Fibroblast of lung (primary cell): ENCODE measurements around the gene TUT1. TPM values are rescaled to one million over a fixed set of nuclear protein-coding genes. Genes with fewer than 3 reads are reported as not detected.
"Not testable (repeated sequence)": the region's sequence is repeated elsewhere in the genome, so short reads cannot be mapped to it uniquely, and the experiment has no call there.

ENCODE experiments used
- DNase-seq, 2 donors: peaks; one replicate each; pipeline versions ENCODE4 v3.0.0 to v3.0.0-alpha.2; 2010; ENCODE audit warnings: low read depth in 2 of 2
- H2AFZ ChIP-seq: 2 replicates; pipeline ENCODE4 v1.5.1; 2012; ENCODE audit warnings: low read length, control low read depth, inconsistent platforms
- H3K27ac ChIP-seq: 2 replicates; pipeline ENCODE4 v1.5.1; 2011; ENCODE audit warnings: low read length, control low read depth; ENCODE audit not compliant: insufficient read depth
- H3K27me3 ChIP-seq: 2 replicates; pipeline ENCODE4 v1.5.1; 2011; ENCODE audit warnings: mild to moderate bottlenecking, low read length; ENCODE audit not compliant: control insufficient read depth, insufficient read depth
- H3K36me3 ChIP-seq: 2 replicates; pipeline ENCODE4 v1.5.1; 2011; ENCODE audit warnings: low read length; ENCODE audit not compliant: control insufficient read depth, insufficient read depth
- H3K4me1 ChIP-seq: 2 replicates; pipeline ENCODE4 v1.5.1; 2011; ENCODE audit warnings: low read length; ENCODE audit not compliant: control insufficient read depth, insufficient read depth; ENCODE audit errors: extremely low read depth
- H3K4me2 ChIP-seq: 2 replicates; pipeline ENCODE4 v1.5.1; 2011; ENCODE audit warnings: low read length, control low read depth; ENCODE audit not compliant: insufficient read depth; ENCODE audit errors: extremely low read depth
- H3K4me3 ChIP-seq, 4 experiments: fragments of 200-600 bp in 1 of 4; sonication (generic) in 1 of 4; replicated peaks in 1 of 4; 2 replicates each; pipeline ENCODE4 v1.5.1; 2011 to 2016; ENCODE audit warnings: low read length in 4 of 4, low read depth in 3 of 4, mild to moderate bottlenecking in 3 of 4, control low read depth in 2 of 4, inconsistent platforms in 1 of 4, mixed read lengths in 1 of 4; ENCODE audit not compliant: insufficient read depth in 1 of 4; ENCODE audit errors: control extremely low read depth in 1 of 4
- H3K79me2 ChIP-seq: 2 replicates; pipeline ENCODE4 v1.5.1; 2012; ENCODE audit warnings: mild to moderate bottlenecking, low read length, inconsistent platforms; ENCODE audit not compliant: control insufficient read depth, insufficient read depth
- H3K9ac ChIP-seq: 2 replicates; pipeline ENCODE4 v1.5.1; 2011; ENCODE audit warnings: mild to moderate bottlenecking, low read length, control low read depth; ENCODE audit not compliant: insufficient read depth
- H3K9me3 ChIP-seq: 2 replicates; pipeline ENCODE4 v1.5.1; 2012; ENCODE audit warnings: low read depth, low read length; ENCODE audit not compliant: control insufficient read depth, insufficient read depth
- H4K20me1 ChIP-seq: 2 replicates; pipeline ENCODE4 v1.5.1; 2011; ENCODE audit warnings: low read length; ENCODE audit not compliant: control insufficient read depth, insufficient read depth; ENCODE audit errors: extremely low read depth
- CTCF ChIP-seq, 2 donors: IDR thresholded peaks in 1 of 2; conservative IDR thresholded peaks in 1 of 2; 1 replicate in 1 of 2; 2 replicates in 1 of 2; pipeline ENCODE4 v1.5.1; 2011 to 2012; ENCODE audit warnings: low read length in 2 of 2, control low read depth in 1 of 2, inconsistent platforms in 1 of 2, low read depth in 1 of 2, mild to moderate bottlenecking in 1 of 2
- EZH2 ChIP-seq: IDR thresholded peaks from 2 replicates; pipeline ENCODE4 v1.5.1; 2012; ENCODE audit warnings: low read length, control low read depth, mild to moderate bottlenecking; ENCODE audit errors: missing control alignments
- polyA plus RNA-seq, 2 donors: library from polyadenylated mRNA; depleted of rRNA in 1 of 2; stranded (reverse) in 1 of 2; unstranded in 1 of 2; fragments of >200 nt; gene quantifications; 2 replicates each; pipeline ENCODE4 v1.2.1, GENCODE V29; 2011 to 2012; ENCODE audit warnings: missing spikeins in 1 of 2
- total RNA-seq: library from RNA; depleted of rRNA; stranded (reverse); fragments of >200 nt; gene quantifications from 2 replicates; pipeline ENCODE4 v1.2.1, GENCODE V29; 2014

TUT1 gene
- total and polyA plus RNA-seq, 2 donors (not counting 1 experiment from before 2014, with no cell fraction given) = 5.5 to 7.8 TPM

DNA sequence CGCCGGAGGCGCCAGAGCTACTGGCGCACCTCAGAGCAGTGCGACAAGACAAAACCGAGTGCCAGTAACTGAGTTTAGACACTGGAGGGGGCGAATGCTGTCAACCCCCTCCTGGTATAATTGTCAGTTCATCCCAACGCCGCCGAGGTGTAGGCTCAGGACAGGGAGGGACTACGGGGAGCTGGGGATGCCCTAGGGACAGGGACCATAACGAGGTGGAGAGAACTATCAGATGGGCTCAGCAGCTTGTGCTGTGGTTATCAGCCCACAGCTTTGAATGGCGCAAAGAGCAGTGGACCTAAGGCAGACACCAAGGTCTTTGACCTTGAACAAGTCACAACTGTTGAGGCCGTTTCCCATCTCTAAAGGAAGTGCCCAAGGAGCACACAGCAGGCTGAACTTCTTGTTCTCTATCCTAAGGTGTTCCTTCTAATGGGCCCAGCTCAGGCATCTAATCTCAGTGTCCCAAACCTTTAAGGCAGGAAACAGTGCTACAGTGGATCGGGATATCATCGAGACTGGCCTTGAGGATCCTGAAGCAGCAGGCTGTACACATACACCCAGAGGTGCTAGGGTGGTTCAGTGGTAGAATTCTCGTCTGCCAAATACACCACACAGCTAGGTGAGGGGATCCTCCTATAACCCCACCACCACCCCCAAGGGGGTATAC lies 958 bp upstream of the TUT1 start:
- Histone ChIP-seq H3K9me3 (no peaks in the 10 kb centered on the region), H3K4me2 (peak overlapping the region; percentile 99), H3K4me1 (peaks cover 10% of the 10 kb centered on the region), H3K4me3 (peak overlapping the region; percentile 60 to 84 (median 64)), H3K9ac (peak overlapping the region; percentile 70), H3K36me3 (peaks cover 19% of the 10 kb centered on the region), H3K27me3 (no peaks in the 10 kb centered on the region), H3K79me2 (peaks cover 9% of the 10 kb centered on the region), H2AFZ (peak overlapping the region; percentile 85), H4K20me1 (no peaks in the 10 kb centered on the region), H3K27ac (peak overlapping the region; percentile 91)
- TF ChIP-seq EZH2 = no peak
- no peak for TF ChIP-seq CTCF (conservative IDR thresholded peaks at IDR 0.05 in 1 of 2, IDR thresholded peaks at IDR 0.05 in 1 of 2; ENCODE audit: low read depth in 1 of 2, low read length in 2 of 2)
- no peak for DNase-seq

GRCh38 chr11:62588966-62589637 lies 2.2 kb downstream of the TUT1 start:
- TF ChIP-seq CTCF (conservative IDR thresholded peaks at IDR 0.05 in 1 of 2, IDR thresholded peaks at IDR 0.05 in 1 of 2; ENCODE audit: low read depth in 1 of 2, low read length in 2 of 2) (peak; percentile 22 to 44), EZH2 (no peak)
- no peaks in the 10 kb centered on the region for H4K20me1 ChIP-seq

GRCh38 chr11:62585356-62585755 lies 6.0 kb downstream of the TUT1 start:
- not testable (repeated sequence) for H3K79me2 ChIP-seq, H3K27me3 ChIP-seq, H2AFZ ChIP-seq, H4K20me1 ChIP-seq, H3K4me3 ChIP-seq, H3K36me3 ChIP-seq, H3K4me1 ChIP-seq, H3K4me2 ChIP-seq, H3K9ac ChIP-seq, H3K27ac ChIP-seq, H3K9me3 ChIP-seq, DNase-seq

More at GRCh38 chr11:62588966-62589637, 2.2 kb downstream of the TUT1 start:
- Histone ChIP-seq H3K4me3 (no peak overlapping the region), H3K27me3 (no peaks in the 10 kb centered on the region), H3K79me2 (peaks cover 8% of the 10 kb centered on the region), H3K9me3 (no peaks in the 10 kb centered on the region), H3K36me3 (peaks cover 9% of the 10 kb centered on the region), H3K4me1 (peaks cover 10% of the 10 kb centered on the region), H3K9ac (no peak overlapping the region), H2AFZ (no peak overlapping the region), H3K4me2 (no peak overlapping the region), H3K27ac (no peak overlapping the region)
- DNase-seq = peak in 1 of 2 donors; percentile 21

DNA sequence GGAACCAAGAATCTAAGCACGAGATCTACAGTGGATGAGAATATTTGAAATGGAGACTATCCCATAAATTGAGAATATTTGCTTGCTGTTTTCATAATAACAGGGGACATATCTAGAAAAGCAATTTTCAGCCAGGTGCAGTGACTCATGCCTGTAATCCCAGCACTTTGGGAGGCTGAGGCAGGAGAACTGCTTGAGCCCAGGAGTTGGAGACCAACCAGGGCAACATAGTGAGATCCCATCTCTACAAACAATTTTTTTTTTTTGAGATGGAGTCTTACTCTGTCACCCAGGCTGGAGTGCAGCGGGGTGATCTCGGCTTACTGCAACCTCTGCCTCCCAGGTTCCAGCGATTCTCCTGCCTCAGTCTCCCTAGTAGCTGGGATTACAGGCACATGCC lies 9.6 kb downstream of the TUT1 start:
- not testable (repeated sequence) for H3K4me2 ChIP-seq, H3K27me3 ChIP-seq, H3K79me2 ChIP-seq, H3K4me1 ChIP-seq, H3K36me3 ChIP-seq, H3K4me3 ChIP-seq, H3K27ac ChIP-seq, H3K9ac ChIP-seq, H4K20me1 ChIP-seq, H2AFZ ChIP-seq, DNase-seq, H3K9me3 ChIP-seq
